Prostate gland (tissue), 2 donors: ENCODE data around the gene PYROXD2.

Experiments
- CTCF ChIP-seq, 4 experiments: fragments of 200-600 bp in 2 of 4; fragments of 450-650 bp in 2 of 4; sonication (generic) in 2 of 4; IDR thresholded peaks; 1 replicate in 3 of 4; 2 replicates in 1 of 4; pipeline ENCODE4 v1.5.1; 2016 to 2019; ENCODE audit warnings: antibody characterized with exemption in 4 of 4, mild to moderate bottlenecking in 2 of 4, moderate library complexity in 2 of 4
- POLR2A ChIP-seq: fragments of 450-650 bp; IDR thresholded peaks from one replicate; pipeline ENCODE4 v1.6.1; 2016; ENCODE audit warnings: antibody characterized with exemption, mild to moderate bottlenecking

- no peak for TF ChIP-seq POLR2A
- no peak for TF ChIP-seq CTCF (IDR thresholded peaks at IDR 0.05)
Measured at GRCh38 chr10:98344589-98345038, 70.4 kb downstream of the PYROXD2 start.
